Thoracic aorta (tissue), 2 donors: ENCODE results near the gene SFI1. TPM values are rescaled to one million over a fixed set of nuclear protein-coding genes. Genes with fewer than 3 reads are reported as not detected.

ENCODE experiments used
- ATAC-seq: fragments of 150-250 bp; one replicate; pipeline ENCODE4 v1.8.0; 2017; ENCODE audit warnings: low read depth; ENCODE audit not compliant: insufficient number of reproducible peaks, low FRiP score
- DNase-seq: peaks from one replicate; pipeline ENCODE4 v3.0.0-alpha.2; 2020; ENCODE audit warnings: low spot score
- H3K27ac ChIP-seq, 2 donors: fragments of 200-600 bp; sonication (generic); 1 replicate in 1 of 2; 2 replicates in 1 of 2; pipeline ENCODE4 v1.5.1; 2016; ENCODE audit warnings: mild to moderate bottlenecking in 2 of 2, moderate library complexity in 2 of 2
- H3K27me3 ChIP-seq: fragments of 200-600 bp; sonication (generic); replicated peaks from 2 replicates; pipeline ENCODE4 v1.6.0; 2016; ENCODE audit warnings: mild to moderate bottlenecking; ENCODE audit not compliant: insufficient read depth
- H3K36me3 ChIP-seq: fragments of 200-600 bp; sonication (generic); one replicate; pipeline ENCODE4 v1.5.1; 2016
- H3K4me1 ChIP-seq, 2 donors: fragments of 200-600 bp; sonication (generic); 1 replicate in 1 of 2; 2 replicates in 1 of 2; pipeline versions ENCODE4 v1.5.1 to v1.6.0; 2016; ENCODE audit warnings: low read depth in 2 of 2, mild to moderate bottlenecking in 1 of 2; ENCODE audit not compliant: control insufficient read depth in 1 of 2
- H3K4me3 ChIP-seq: fragments of 200-600 bp; sonication (generic); 2 replicates; pipeline ENCODE4 v1.5.1; 2016; ENCODE audit warnings: mild to moderate bottlenecking
- H3K9me3 ChIP-seq: fragments of 200-600 bp; sonication (generic); 2 replicates; pipeline ENCODE4 v1.5.1; 2016
- CTCF ChIP-seq: fragments of 200-600 bp; sonication (generic); IDR thresholded peaks from one replicate; pipeline ENCODE4 v1.5.1; 2019; ENCODE audit warnings: antibody characterized with exemption
- total RNA-seq, 2 donors: library from RNA; depleted of rRNA; stranded (reverse); fragments of >200 nt; gene quantifications; one replicate each; pipeline versions ENCODE4 v1.1.0 to v1.2.3, GENCODE V29; 2016

Gene SFI1
- total RNA-seq, 2 donors from 2014 or later = 25.0 to 59.9 TPM

GRCh38 chr22:31609716-31610115, 113.4 kb downstream of the SFI1 start:
- TF ChIP-seq CTCF = no peak
- DNase-seq (no peak), ATAC-seq (no peak)
- peaks cover 19% of the 10 kb centered on the region for H3K36me3 ChIP-seq
- H3K4me3 ChIP-seq = no peak overlapping the region
- H3K27ac ChIP-seq = no peak overlapping the region
- no peaks in the 10 kb centered on the region for H3K27me3 ChIP-seq
- no peaks in the 10 kb centered on the region for H3K4me1 ChIP-seq
- no peaks in the 10 kb centered on the region for H3K9me3 ChIP-seq

- TF ChIP-seq CTCF = no peak
- no peak overlapping the region for H3K4me3 ChIP-seq
- no peaks in the 10 kb centered on the region for H3K4me1 ChIP-seq
- no peak overlapping the region for H3K27ac ChIP-seq
- ATAC-seq = no peak
- no peaks in the 10 kb centered on the region for H3K27me3 ChIP-seq
- DNase-seq = no peak
- no peaks in the 10 kb centered on the region for H3K9me3 ChIP-seq
- peaks cover 19% of the 10 kb centered on the region for H3K36me3 ChIP-seq
Measured at GRCh38 chr22:31610611-31611010, 114.3 kb downstream of the SFI1 start.

GRCh38 chr22:31611061-31611760, 114.9 kb downstream of the SFI1 start:
- H3K27ac ChIP-seq = no peak overlapping the region
- peaks cover 19% of the 10 kb centered on the region for H3K36me3 ChIP-seq
- H3K27me3 ChIP-seq = no peaks in the 10 kb centered on the region
- no peaks in the 10 kb centered on the region for H3K9me3 ChIP-seq
- ATAC-seq (no peak), DNase-seq (no peak)
- no peak overlapping the region for H3K4me3 ChIP-seq
- no peaks in the 10 kb centered on the region for H3K4me1 ChIP-seq
- TF ChIP-seq CTCF = no peak

- no peaks in the 10 kb centered on the region for H3K4me1 ChIP-seq
- no peak for TF ChIP-seq CTCF
- no peaks in the 10 kb centered on the region for H3K27me3 ChIP-seq
- H3K27ac ChIP-seq = no peak overlapping the region
- no peak overlapping the region for H3K4me3 ChIP-seq
- ATAC-seq (no peak), DNase-seq (no peak)
- H3K9me3 ChIP-seq = no peaks in the 10 kb centered on the region
- H3K36me3 ChIP-seq = peaks cover 16% of the 10 kb centered on the region
Measured at GRCh38 chr22:31612891-31613285, 116.6 kb downstream of the SFI1 start.

- Histone ChIP-seq H3K27me3 (no peaks in the 10 kb centered on the region), H3K9me3 (no peaks in the 10 kb centered on the region), H3K27ac (no peak overlapping the region), H3K4me1 (no peaks in the 10 kb centered on the region), H3K36me3 (peaks cover 16% of the 10 kb centered on the region), H3K4me3 (no peak overlapping the region)
- ATAC-seq = no peak
- DNase-seq = no peak
- no peak for TF ChIP-seq CTCF
Measured at GRCh38 chr22:31613286-31613903, 117.1 kb downstream of the SFI1 start.
